Epidermal melanocyte (primary cell): Measurements from ENCODE around the gene CD300LF.

Source experiments
- DNase-seq: peaks from one replicate; pipeline ENCODE4 v3.0.0; 2011; ENCODE audit warnings: low spot score; ENCODE audit not compliant: insufficient read length

Gene CD300LF

GRCh38 chr17:74746376-74746775 lies 33.7 kb upstream of the CD300LF start:
- no peak for DNase-seq

GRCh38 chr17:74745548-74746177 lies 32.9 kb upstream of the CD300LF start:
- no peak for DNase-seq

- DNase-seq = peak; percentile 65
Measured at GRCh38 chr17:74744714-74745547, 32.2 kb upstream of the CD300LF start.

GRCh38 chr17:74744349-74744713 lies 31.6 kb upstream of the CD300LF start:
- DNase-seq = no peak

- no peak for DNase-seq
Measured at GRCh38 chr17:74743755-74744154, 31.0 kb upstream of the CD300LF start.

- DNase-seq = no peak
Measured at GRCh38 chr17:74742978-74743545, 30.3 kb upstream of the CD300LF start.

- DNase-seq = no peak
Measured at GRCh38 chr17:74742153-74742515, 29.4 kb upstream of the CD300LF start.

- no peak for DNase-seq
Measured at GRCh38 chr17:74740641-74741387, 28.1 kb upstream of the CD300LF start.

- no peak for DNase-seq
Measured at GRCh38 chr17:74740173-74740572, 27.4 kb upstream of the CD300LF start.

GRCh38 chr17:74739227-74739831 lies 26.6 kb upstream of the CD300LF start:
- DNase-seq = no peak

GRCh38 chr17:74738051-74738996 lies 25.6 kb upstream of the CD300LF start:
- DNase-seq = no peak

- no peak for DNase-seq
Measured at GRCh38 chr17:74737299-74738050, 24.8 kb upstream of the CD300LF start.

GRCh38 chr17:74736513-74737298 lies 24.0 kb upstream of the CD300LF start, which contains the start of gene RAB37:
Gene RAB37, plus strand, starts transcription at chr17:74737256. Its CDS starts 17 bp downstream, at chr17:74737273.
- no peak for DNase-seq

- no peak for DNase-seq
Measured at GRCh38 chr17:74734256-74734655, 21.5 kb upstream of the CD300LF start.

GRCh38 chr17:74733365-74734122 lies 20.8 kb upstream of the CD300LF start:
- DNase-seq = no peak

GRCh38 chr17:74732042-74732867 lies 19.5 kb upstream of the CD300LF start:
- no peak for DNase-seq

- DNase-seq = no peak
Measured at GRCh38 chr17:74731347-74731605, 18.6 kb upstream of the CD300LF start.
